GM19467 (cell line): ENCODE measurements around the gene MKLN1.
"Not testable (repeated sequence)": the region's sequence is repeated elsewhere in the genome, so short reads cannot be mapped to it uniquely, and the experiment has no call there.

Source experiments
- ATAC-seq: cut with Tn5 transposase; IDR thresholded peaks from one replicate; pipeline ENCODE4 v1.9.1; 2021; ENCODE audit warnings: mild to moderate bottlenecking, moderate library complexity; ENCODE audit not compliant: unreplicated experiment

The MKLN1 gene

DNA sequence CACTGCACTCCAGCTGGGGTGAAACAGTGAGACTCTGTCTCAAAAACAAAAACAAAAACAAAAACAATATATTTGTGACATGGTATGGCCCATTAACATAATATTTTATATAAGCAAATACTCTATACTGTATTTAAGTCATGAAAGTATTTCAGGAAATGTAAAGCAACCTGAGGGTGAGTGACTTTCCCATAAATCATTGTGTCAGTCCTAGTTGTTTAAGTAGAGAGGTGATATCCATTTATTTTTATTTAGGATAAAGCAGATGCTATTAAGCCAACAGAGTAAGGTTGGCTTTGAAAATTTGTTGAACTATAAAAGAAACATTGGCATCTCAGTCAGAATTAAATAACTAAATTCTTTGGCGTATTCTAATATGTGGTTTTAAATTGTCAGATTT lies 60.5 kb downstream of the MKLN1 start:
- no peak for ATAC-seq

DNA sequence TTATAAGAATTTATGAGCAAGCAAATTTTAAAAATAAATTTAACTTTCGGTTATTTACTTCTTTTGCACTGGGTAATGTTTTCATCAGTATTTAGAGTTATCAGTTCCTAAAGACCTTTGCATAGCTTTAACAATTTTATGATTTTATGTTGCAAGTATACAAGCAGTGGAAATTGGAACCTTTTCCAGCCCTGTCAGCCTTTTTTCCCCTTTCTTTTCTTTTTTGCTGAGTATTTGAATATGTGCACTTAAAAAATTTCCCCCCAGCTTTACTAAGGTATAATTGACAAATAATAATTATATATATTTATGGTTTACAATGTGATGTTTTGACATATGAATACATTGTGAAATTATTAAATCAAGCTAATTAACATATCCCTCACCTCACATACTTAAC lies 62.6 kb downstream of the MKLN1 start:
- no peak for ATAC-seq

DNA sequence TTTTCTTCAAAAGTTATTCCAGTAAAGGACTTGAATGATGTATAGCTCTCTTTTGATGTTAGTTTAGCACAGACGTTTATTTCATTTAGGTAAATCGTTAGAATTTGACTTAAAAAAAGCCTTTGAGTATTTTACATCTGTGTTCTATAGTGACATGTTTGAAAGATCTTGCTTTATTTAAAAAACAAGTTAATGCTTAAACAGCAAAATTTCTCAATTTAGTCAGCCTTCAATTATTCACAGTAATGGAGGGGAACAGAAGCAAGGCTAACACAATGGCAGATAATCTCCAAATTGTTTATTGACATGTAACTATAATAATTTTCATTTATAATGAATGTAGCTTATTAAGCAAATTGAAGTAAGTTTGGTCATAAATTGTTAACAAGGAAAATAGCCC lies 63.5 kb downstream of the MKLN1 start:
- no peak for ATAC-seq

DNA sequence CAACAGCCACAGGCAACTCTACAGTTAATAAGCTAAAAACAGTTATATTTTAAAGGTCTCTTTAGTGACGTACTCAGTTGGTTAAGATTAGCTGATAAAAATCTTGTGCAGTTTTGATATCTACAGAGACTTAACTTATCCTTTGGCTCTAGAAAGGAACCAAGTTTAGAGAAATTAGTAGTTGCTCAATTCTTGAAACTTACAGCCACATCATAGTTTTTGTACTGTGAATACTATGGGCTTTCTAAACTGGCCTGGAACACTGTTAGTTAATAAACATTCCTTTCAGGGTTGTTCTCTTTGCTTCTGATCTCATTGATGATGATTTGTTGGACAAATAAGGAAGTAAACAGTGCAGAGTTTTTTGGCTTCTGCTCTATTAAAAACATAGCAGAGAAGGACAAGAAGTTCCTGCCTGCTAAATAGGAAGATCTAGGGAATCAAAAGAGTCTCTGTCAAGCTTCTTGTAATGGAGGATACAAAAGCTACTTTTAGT lies 73.1 kb downstream of the MKLN1 start:
- no peak for ATAC-seq

DNA sequence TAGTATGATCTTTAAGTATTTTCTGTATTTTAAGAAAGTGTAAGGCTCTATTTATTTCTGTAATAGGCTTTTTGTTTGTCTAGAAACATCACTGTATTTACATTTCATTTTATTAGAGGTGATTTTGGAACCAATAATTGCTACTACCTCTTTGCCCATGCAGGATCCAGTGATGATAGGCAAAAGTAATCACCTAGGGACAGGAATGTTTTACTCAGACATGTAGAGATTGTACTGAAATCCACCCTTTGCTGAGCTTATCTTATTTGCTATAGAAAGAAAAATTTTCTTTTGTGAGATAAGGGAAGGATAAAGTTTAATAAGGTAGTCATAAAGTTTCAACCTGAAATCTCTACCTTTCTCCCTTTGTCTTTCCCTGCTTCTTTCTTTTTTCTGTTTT lies 73.5 kb downstream of the MKLN1 start:
- ATAC-seq, result no peak

DNA sequence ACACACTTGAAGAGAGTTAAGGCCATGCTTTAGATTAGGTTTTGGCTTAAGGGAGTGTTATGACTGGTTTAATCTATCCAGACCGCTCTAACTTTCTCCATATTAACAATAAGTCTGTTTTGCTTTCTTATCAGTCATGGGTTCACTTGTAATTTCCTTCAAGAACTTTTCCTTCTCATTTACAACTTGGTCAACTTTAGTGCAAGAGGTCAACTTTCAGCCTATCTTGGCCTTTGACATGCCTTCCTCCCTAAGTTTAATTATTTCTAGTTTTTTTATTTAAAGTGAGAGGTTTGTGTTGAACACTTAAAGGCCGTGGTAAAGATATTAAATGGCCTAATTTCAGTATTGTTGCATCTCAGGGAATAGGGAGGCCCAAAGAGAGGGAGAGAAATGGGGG lies 75.6 kb downstream of the MKLN1 start:
- ATAC-seq, result no peak

DNA sequence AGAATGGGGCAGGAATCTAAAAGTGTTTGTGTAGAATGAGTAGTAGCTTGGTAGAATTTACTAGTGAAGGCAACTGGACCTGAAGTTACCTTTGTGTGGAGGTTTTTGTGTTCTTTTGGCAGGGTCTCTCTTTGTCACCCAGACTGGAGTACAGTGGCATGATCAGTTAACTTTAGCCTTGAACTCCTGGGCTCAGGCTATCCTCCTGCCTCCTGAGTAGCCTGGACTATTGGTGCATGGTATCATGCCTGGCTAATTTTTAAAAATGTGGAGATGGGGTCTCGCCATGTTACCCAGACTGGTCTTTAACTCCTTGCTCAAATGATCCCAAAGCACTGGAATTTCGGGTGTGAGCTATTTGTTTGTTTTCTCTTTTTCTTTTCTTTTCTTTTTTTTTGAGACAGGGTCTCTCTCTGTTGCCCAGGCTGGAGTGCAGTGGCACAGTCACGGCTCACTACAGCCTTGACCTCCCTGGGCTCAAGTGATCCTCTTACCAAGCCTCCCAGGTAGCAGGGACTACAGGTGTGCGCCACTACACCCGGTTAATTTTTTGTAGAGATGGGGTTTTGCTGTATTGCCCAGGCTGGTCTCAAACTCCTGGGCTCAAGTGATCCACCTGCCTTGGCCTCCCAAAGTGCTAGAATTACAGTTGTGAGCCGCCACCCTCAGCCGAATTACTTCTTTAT lies 76.7 kb downstream of the MKLN1 start:
- ATAC-seq, result no peak

DNA sequence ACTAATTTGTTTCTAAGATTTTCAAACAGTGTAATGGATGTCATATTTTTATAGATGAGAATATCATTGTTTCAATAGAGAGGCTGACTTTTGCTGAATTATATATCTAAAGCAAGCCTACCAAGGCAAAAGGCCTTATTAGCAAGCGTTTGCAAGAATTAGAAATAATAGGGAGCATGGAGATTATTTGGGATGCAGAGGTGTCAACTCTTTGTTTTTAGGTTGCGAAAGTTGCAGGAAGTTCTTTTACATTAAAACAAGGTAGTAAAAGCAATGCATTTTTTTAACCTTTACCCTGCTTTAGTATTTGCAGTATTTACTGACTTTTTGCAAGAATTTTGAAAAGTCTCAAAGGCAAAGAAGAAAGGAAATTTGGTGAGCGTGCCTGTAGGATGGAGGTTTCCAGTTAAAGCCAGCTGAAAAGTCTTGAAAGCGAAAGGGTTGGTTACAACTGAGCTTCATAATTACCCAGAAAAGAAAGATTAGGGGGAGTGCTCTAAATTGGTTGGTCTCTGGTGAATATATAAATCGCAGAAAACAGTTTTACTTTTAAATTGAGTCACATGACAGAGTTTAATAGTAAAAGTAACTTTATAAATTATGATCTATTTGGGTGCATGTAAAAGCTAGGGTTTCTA lies 81.6 kb downstream of the MKLN1 start:
- no peak for ATAC-seq

DNA sequence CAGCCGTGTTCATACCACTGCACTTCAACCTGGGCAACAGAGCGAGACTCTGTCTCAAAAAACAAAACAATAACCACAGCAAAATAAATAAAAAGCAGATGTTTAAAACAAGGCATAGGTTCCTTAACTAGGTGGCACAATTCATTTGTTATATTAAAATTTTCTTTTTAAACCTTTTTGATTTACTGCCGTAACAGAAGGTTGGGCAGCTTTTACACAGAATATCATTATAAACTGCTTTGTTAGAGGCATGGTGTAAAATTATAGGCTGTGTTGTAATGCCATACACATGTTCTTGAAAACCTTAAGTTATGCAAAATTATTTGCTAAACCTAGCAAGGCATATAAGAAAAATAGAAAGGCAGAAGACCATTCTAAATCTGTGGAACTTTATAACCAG lies 84.4 kb downstream of the MKLN1 start:
- no peak for ATAC-seq

DNA sequence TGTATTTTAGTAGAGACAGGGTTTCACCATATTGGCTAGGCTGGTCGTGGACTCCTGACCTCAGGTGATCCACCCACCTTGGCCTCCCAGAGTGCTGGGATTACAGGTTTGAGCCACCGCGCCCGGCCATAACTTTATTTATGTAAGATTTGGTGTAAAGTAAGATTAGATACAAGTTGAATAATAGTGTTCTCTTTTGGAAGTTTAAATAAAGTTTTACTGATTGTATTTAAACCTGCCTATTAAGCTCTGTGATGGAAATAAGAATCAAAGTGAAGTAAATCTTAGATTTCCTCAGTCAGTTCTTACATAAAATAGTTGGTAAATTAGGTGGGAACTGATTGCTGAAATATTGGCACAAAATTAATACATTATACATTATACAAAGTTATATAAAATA lies 86.0 kb downstream of the MKLN1 start:
- ATAC-seq, result no peak

DNA sequence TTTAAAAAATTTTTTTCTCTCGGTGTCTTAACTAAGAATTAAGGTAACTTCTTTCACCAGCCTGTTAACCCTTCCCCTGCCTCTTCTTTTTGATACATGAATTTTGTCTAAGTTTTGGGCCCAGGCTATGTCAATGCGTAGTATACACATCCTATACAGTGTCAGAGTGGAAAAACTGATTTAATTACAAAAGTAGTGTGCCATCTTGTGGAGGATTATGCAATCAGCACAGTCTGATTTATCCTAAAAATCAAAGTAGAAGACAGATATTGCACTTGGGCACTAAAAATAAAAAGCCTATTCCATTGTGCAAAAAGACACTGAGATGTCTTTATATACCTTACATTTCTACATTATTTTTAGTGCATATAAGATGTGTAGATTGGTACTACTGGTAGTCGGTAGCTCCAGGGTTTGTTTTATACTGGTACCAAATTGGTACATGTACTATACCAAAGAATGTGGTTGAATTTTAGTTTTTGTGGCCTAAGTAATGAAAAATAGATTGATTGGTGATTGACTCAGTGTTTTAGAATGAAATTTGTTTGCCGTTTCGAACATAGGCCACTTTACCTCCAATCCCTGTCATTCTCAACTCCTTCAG lies 96.6 kb downstream of the MKLN1 start:
- ATAC-seq, result no peak

DNA sequence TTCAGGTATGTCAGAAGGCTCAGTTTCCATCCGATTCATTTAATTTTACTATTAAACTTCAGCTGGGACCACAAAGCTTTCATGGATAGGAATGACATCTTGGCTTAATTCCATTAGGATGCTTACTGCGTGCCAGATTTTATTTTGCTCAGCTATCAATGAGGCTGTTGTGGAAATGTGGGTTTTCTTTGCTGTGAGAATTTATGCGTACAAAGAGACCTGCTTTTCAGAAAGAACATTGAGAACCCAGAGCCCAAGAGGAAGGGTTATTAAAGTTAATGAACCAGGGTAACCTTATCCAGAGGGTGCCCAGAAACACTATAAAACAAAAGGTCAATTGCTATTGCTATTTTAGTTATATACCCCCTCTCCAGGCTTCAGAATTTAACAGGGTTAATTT lies 98.3 kb downstream of the MKLN1 start:
- ATAC-seq, result no peak

DNA sequence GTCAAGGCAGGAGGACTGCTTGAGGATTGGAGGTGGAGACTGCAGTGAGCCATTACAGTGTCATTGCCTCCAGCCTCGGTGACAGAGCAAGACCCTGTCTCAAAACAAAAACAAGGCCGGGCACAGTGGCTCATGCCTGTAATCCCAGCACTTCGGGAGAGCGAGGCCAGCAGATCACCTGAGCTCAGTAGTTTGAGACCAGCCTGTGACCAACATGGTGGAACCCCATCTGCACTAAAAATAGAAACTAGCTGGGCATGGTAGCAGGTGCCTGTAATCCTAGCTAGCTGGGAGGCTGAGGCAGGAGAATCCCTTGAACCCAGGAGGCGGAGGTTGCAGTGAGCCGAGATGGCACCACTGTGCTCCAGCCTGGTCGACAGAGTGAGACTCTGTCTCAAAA lies 103.2 kb downstream of the MKLN1 start:
- ATAC-seq, result not testable (repeated sequence)

DNA sequence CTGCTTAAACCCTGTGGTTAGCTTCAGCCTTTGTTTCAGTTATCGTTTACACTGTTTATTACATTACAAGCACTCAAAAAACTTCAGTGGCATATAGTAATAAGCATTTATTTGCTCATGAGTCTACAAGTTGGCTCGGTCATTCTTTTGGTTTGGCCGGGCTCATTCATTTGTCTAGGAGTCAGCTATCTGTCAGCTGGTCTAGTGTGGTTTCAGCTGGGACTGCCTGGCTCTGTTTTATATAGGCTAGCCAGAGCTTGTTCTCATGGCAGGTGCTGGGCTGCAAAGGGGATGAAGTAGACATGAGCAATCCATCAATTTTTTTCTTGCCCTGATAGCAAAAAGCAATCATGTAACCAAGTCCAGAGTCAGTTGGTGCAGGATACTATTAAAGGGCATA lies 103.6 kb downstream of the MKLN1 start:
- no peak for ATAC-seq

DNA sequence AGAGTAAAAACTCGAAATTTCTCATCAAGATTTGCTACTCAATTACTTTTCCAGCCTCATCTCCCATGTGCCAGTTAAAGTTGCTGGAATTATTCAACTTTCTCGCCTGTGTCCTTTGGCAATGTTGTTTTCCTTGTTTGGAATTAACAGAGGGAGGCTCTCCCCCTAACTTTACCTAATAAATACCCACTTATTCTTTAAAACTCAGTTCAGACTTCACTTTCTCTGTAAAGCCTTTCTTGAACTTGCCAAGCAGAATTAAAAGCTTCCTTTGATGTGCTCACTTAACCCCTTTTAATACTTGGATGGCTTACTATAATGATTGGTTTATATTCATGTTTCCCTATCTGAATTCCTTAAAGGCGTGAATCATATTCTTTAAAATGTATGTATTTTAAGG lies 104.1 kb downstream of the MKLN1 start:
- no peak for ATAC-seq

DNA sequence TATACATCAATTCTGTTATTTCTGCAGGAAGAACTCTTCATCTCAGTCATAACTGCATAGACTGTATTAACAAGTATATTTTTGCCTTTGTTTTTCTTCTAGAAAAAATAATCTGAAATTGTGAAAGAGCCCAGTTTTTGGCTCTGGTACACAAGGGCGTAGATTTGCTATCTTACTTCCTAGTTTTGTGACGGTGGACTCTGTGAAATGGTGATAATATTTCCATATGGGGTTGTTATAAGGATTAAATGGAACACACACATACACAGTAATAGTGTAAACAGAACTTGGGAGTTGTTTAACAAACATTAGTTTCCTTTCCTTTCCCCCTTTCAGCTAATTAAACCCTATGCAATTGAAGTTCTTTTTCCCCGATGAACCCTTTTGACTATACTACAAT lies 108.7 kb downstream of the MKLN1 start:
- ATAC-seq, result no peak

DNA sequence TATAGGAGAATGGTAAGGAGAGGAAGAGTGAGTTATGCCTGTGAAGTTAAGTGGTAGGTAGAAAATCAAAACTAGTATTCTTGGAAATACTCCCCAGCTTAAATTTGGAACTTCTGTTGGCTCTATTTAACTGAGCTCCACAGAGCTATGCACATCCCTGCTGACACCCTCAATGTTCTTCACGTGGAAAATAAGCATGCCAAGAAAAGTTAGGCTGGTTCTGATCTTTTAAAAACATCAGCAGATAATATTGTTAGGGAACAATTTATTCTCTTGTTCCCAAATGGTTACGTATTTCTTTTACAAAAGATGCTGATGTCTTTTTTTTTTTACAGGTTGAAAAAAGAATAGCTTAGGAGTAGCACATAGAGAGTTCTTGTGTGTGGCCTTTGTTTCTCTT lies 111.3 kb downstream of the MKLN1 start:
- ATAC-seq, result no peak

DNA sequence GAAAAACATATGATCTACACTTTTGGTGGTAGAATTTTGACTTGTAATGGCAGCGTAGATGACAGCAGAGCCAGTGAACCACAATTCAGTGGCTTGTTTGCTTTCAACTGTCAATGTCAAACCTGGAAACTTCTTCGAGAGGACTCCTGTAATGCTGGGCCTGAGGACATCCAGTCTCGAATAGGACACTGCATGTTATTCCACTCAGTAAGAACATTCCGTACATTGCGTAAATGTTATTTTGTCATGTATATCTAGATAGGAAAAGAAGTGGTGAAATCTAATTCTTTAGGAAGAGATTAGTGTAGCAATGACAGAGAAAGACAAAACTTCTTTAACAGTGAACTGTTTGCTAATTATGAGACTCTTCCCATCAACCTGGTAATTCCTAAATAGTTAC lies 115.8 kb downstream of the MKLN1 start:
- no peak for ATAC-seq

DNA sequence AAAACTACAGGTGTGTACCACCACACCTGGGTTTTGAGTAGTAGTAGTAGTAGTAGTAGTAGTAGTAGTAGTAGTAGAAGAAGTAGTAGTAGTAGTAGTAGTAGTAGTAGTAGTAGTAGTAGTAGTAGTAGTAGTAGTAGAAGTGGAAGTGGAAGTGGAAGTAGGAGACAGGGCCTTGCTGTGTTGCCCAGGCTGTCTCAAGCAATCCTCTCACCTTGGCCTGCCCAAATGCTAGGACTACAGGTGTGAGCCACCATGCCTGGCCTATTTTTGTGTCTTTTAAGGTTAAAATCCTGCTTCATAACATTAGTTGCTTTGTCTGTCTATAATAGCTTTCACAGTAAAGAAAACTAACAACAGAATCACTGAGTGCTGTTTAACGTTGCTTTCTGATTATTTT lies 117.0 kb downstream of the MKLN1 start:
- no peak for ATAC-seq

DNA sequence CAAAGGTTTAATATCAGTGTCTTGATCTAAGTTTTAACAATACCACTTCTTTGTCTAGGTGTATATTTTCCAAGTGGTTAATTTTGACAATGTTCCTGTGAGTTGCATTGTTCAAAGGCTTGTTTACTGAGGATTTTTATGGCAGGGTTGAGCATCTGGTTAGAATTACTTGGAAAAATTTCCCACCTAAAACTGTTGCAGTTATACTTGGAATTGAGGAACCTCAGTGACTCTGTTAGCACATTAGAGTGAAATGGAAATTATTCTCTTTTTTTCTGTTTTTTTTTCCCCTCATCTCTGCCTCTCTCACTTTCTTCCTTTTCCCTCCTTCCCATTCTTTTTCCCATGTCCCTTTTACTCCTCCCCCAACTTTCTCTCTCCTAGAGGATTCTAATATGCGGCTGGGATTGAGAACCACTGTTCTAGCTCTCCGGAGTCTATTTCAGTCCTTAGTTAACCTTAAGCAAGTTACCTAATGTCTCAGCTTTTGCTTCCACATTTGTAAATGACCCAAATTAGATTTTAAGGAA lies 121.8 kb downstream of the MKLN1 start:
- ATAC-seq, result no peak

DNA sequence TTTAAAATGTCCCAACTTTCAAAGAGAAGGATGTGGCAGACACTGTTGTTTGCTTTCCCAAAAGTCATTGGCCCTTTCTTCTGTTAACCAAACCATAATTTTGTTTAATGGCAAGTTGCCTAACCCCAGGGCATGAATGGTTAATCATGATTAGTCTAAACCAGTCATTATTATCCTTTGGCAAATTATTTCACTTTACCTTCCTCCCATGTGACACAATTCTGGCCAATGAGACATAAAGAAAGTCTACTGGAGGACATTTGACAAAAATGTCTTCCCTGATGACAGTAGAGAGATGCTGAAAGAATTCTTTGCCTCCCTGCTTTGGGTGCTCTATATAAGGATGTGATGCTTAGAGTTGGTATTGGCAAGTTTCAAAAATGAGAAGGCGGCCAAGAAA lies 126.8 kb downstream of the MKLN1 start:
- no peak for ATAC-seq

DNA sequence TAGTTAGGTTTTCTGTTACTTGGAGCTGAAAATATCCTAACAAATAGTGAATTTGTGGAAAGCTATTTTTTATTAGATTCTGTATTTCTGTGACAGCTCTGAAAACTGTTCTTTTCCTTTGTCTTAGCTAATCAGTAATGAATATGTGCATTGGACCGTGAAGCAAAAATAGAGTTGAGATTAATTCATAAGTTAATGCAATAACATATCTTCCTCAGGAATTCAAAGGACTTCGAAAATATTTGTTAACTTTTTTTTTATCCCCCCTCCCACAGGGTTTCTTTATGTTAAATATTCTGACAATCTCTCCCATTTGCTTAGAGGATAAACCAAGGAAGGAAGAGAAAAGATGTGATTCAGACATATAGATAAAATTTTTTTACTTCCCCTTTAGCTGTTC lies 127.3 kb downstream of the MKLN1 start:
- no peak for ATAC-seq
